Psoas muscle (tissue), 8 donors: ENCODE measurements around the gene CDKN2D. TPM values are rescaled to one million over a fixed set of nuclear protein-coding genes. Genes with fewer than 3 reads are reported as not detected.

Source experiments
- ATAC-seq, 4 donors: fragments of 200-7000 bp; cut with Tn5 transposase; one replicate each; pipeline ENCODE4 v1.9.1; 2020; ENCODE audit warnings: moderate library complexity in 3 of 4, mild to moderate bottlenecking in 2 of 4
- DNase-seq, 2 donors: peaks; one replicate each; pipeline ENCODE4 v3.0.0-alpha.2; 2020
- H3K27ac ChIP-seq: fragments of 200-600 bp; one replicate; pipeline ENCODE4 v1.8.0; 2022
- H3K27me3 ChIP-seq, 3 donors: fragments of 200-600 bp in 1 of 3; one replicate each; pipeline versions ENCODE4 v1.6.1 to v1.8.0; 2013 to 2022; ENCODE audit warnings: low read length in 2 of 3, mild to moderate bottlenecking in 2 of 3, moderate library complexity in 1 of 3; ENCODE audit not compliant: insufficient read depth in 3 of 3
- H3K36me3 ChIP-seq, 2 donors: fragments of 200-600 bp in 1 of 2; one replicate each; pipeline versions ENCODE4 v1.6.1 to v1.8.0; 2013 to 2022; ENCODE audit warnings: low read depth in 1 of 2, mild to moderate bottlenecking in 1 of 2, moderate library complexity in 1 of 2; ENCODE audit not compliant: insufficient read depth in 1 of 2
- H3K4me1 ChIP-seq: fragments of 200-600 bp; one replicate; pipeline ENCODE4 v1.8.0; 2022
- H3K4me3 ChIP-seq: fragments of 200-600 bp; one replicate; pipeline ENCODE4 v1.8.0; 2022; ENCODE audit warnings: mild to moderate bottlenecking
- H3K9me3 ChIP-seq: fragments of 200-600 bp; one replicate; pipeline ENCODE4 v1.8.0; 2022
- CTCF ChIP-seq: fragments of 200-600 bp; IDR thresholded peaks from one replicate; pipeline ENCODE4 v1.8.0; 2022; ENCODE audit warnings: antibody characterized with exemption
- WGBS, 3 donors: extraction: QIAGEN DNeasy Blood & Tissue Kit; methylation state at CpG; one replicate each; pipeline versions ENCODE4 v1.1.6 to v1.1.7; 2013; 5-methylcytosine and 5-hydroxymethylcytosine counted together
- intact Hi-C, 2 donors: fragments of 100-400 bp; cut with DNase I; formaldehyde crosslinking; loops; one replicate each; pipeline versions ENCODE4 v1.11.0 to v1.14.2; 2022
- polyA plus RNA-seq, 3 donors: library from polyadenylated mRNA; stranded (reverse); fragments of 200-250 nt; gene quantifications; one replicate each; pipeline ENCODE4 v1.2.3, GENCODE V29; 2013
- total RNA-seq, 4 donors: library from RNA; stranded (reverse); fragmentation: NEBNext Ultra II Directional in 2 of 4; extraction: Animal tissue kit (Norgen Biotek cat#: 25700) in 2 of 4; gene quantifications; one replicate each; pipeline versions ENCODE4 v1.2.1 to v1.2.4, GENCODE V29; 2021 to 2023
- donor health status: healthy with polysubstance abuse.
- donor health status: DM: no; HTN: no; CAD: no; lungs with moderate emphysema.
- donor health status: Bipolar disorder and iron deficiency.
- donor health status: healthy.
- donor health status: DM: yes; HTN: yes; CAD: no.
- donor health status: DM: no; HTN: no; CAD: no.
- donor health status: DM: no; HTN: no; CAD: no.
- donor health status: DM: yes; HTN: yes; CAD: no.

CDKN2D gene
- total and polyA plus RNA-seq, 7 donors, result 6.1 to 29.2 (median 13.1) TPM

- H3K27me3 ChIP-seq, result no peaks in the 10 kb centered on the region
- peaks cover 33% of the 10 kb centered on the region for H3K4me1 ChIP-seq
- DNase-seq (peak in 1 of 2 donors; percentile 63), ATAC-seq (no peak)
- H3K9me3 ChIP-seq, result no peaks in the 10 kb centered on the region
- whole genome bisulfite sequencing, 3 donors, result 55 to 60% (median 58%) methylated on average over 19 of the region's 19 CpGs
- peaks cover 0 to 13% of the 10 kb centered on the region in 2 donors for H3K36me3 ChIP-seq
- H3K27ac ChIP-seq, result peak overlapping the region; percentile 82
- peak overlapping the region; percentile 92 for H3K4me3 ChIP-seq
- intact Hi-C loops, result loop anchor here in 1 of 2 donors (5.0 kb wide), 2 partner anchors 65 to 165 kb away; partner anchors contain the start of genes CDC37 and KEAP1
- no peak for TF ChIP-seq CTCF
Measured at GRCh38 chr19:10566658-10567410, 1.9 kb downstream of the CDKN2D start.

GRCh38 chr19:10566408-10566657, 2.4 kb downstream of the CDKN2D start:
- peak overlapping the region; percentile 92 for H3K4me3 ChIP-seq
- H3K36me3 ChIP-seq, result peaks cover 0 to 18% of the 10 kb centered on the region in 2 donors
- H3K27ac ChIP-seq, result peak overlapping the region; percentile 82
- intact Hi-C loops, result loop anchor here in 1 of 2 donors (5.0 kb wide), 2 partner anchors 64 to 164 kb away; partner anchors contain the start of genes CDC37 and KEAP1
- DNase-seq (no peak), ATAC-seq (no peak)
- no peak for TF ChIP-seq CTCF
- peaks cover 33% of the 10 kb centered on the region for H3K4me1 ChIP-seq
- WGBS, 3 donors, result 3 to 7% (median 6%) methylated on average over 4 of the region's 4 CpGs
- no peaks in the 10 kb centered on the region for H3K9me3 ChIP-seq
- no peaks in the 10 kb centered on the region for H3K27me3 ChIP-seq

- Histone ChIP-seq H3K4me1 (peaks cover 33% of the 10 kb centered on the region), H3K27me3 (no peaks in the 10 kb centered on the region), H3K4me3 (peak within 1 kb of the TSS; percentile 92), H3K36me3 (peaks cover 0 to 24% of the 10 kb centered on the region in 2 donors), H3K9me3 (no peaks in the 10 kb centered on the region), H3K27ac (peak within 1 kb of the TSS; percentile 82)
- intact Hi-C loops, result loop anchor here in 1 of 2 donors (5.0 kb wide), 2 partner anchors 63 to 163 kb away; partner anchors contain the start of genes CDC37 and KEAP1
- DNase-seq, result peak; percentile 98 to 99
- 0 to 1% (median 1%) methylated on average over 36 to 94 of the region's 94 CpGs for WGBS, 3 donors
- ATAC-seq, result peak; percentile 84 to 87 (median 85)
- peak; percentile 33 for TF ChIP-seq CTCF
Measured at GRCh38 chr19:10565567-10566407, 3.0 kb downstream of the CDKN2D start, which contains the start of gene KRI1. TSS of gene KRI1 (minus strand) at chr19:10566010. CDS start at chr19:10565999, 11 bp downstream.

- Histone ChIP-seq H3K4me1 (peaks cover 33% of the 10 kb centered on the region), H3K27ac (peak overlapping the region; percentile 82), H3K36me3 (peaks cover 0 to 31% of the 10 kb centered on the region in 2 donors), H3K4me3 (peak overlapping the region; percentile 92), H3K27me3 (no peaks in the 10 kb centered on the region), H3K9me3 (no peaks in the 10 kb centered on the region)
- no peak for TF ChIP-seq CTCF
- peak; percentile 52 to 67 for DNase-seq
- intact Hi-C loops, result loop anchor here in 1 of 2 donors (5.0 kb wide), 2 partner anchors 63 to 163 kb away; partner anchors contain the start of genes CDC37 and KEAP1
- WGBS, 3 donors, result 17 to 33% (median 23%) methylated on average over 10 of the region's 10 CpGs
- peak in 2 of 4 donors; percentile 9 to 25 for ATAC-seq
Measured at GRCh38 chr19:10565028-10565566, 3.7 kb downstream of the CDKN2D start.
